PC-3 (cell line): Measurements from ENCODE around the gene OXCT2. TPM values are rescaled to one million over a fixed set of nuclear protein-coding genes. Genes with fewer than 3 reads are reported as not detected.
A peak's percentile ranks its signal among the peaks of the same experiment; 100 is the strongest.
"Not testable (repeated sequence)": the region's sequence is repeated elsewhere in the genome, so short reads cannot be mapped to it uniquely, and the experiment has no call there.

Experiments
- ATAC-seq: fragments of 200-7000 bp; cut with Tn5 transposase; 2 replicates; pipeline ENCODE4 v1.9.1; 2020; ENCODE audit warnings: mild to moderate bottlenecking, moderate library complexity
- BruUV-seq: library from RNA; stranded (reverse); fragments of 400-500 nt; replicated peaks from 2 replicates; lab custom pipeline; 2021; lab: Mats Ljungman, UMichigan
- CTCF ChIA-PET: fragments of 300-600 bp; sonication (Branson Sonifier 250); formaldehyde crosslinking; loops from one replicate; lab custom pipeline; 2022; ENCODE audit warnings: antibody characterized with exemption; lab: Charles Lee
- POLR2A ChIA-PET: fragments of 300-600 bp; sonication (Branson Sonifier 250); formaldehyde crosslinking; loops from one replicate; lab custom pipeline; 2022; ENCODE audit warnings: antibody characterized with exemption; ENCODE audit not compliant: unreplicated experiment; lab: Charles Lee
- DNase-seq: peaks from one replicate; pipeline ENCODE4 v3.0.0-alpha.2; 2015
- H2AFZ ChIP-seq: fragments of 300-600 bp; sonication (generic); 2 replicates; pipeline ENCODE4 v1.6.0; 2016; ENCODE audit warnings: antibody characterized with exemption, low read length
- H3F3A ChIP-seq: fragments of 300-600 bp; sonication (generic); one replicate; pipeline ENCODE4 v1.6.0; 2017; ENCODE audit warnings: antibody characterized with exemption, low read length, control low read depth, mild to moderate bottlenecking; ENCODE audit not compliant: unreplicated experiment
- H3K27ac ChIP-seq: fragments of 300-600 bp; sonication (generic); 2 replicates; pipeline ENCODE4 v1.5.1; 2016; ENCODE audit warnings: mild to moderate bottlenecking, low read length
- H3K27me3 ChIP-seq: fragments of 300-600 bp; sonication (generic); 2 replicates; pipeline ENCODE4 v1.6.1; 2016; ENCODE audit warnings: low read length, mixed read lengths
- H3K36me3 ChIP-seq: fragments of 300-600 bp; sonication (generic); 2 replicates; pipeline ENCODE4 v1.6.1; 2016; ENCODE audit warnings: low read depth, mixed run types, low read length, mixed read lengths
- H3K4me1 ChIP-seq: fragments of 300-600 bp; sonication (generic); 2 replicates; pipeline ENCODE4 v1.5.1; 2016; ENCODE audit warnings: low read length; ENCODE audit not compliant: insufficient read depth
- H3K4me2 ChIP-seq: fragments of 300-600 bp; sonication (generic); 2 replicates; pipeline ENCODE4 v1.6.0; 2016; ENCODE audit warnings: low read length
- H3K4me3 ChIP-seq: fragments of 300-600 bp; sonication (generic); 2 replicates; pipeline ENCODE4 v1.5.1; 2016; ENCODE audit warnings: mild to moderate bottlenecking, low read length, mixed read lengths
- H3K79me2 ChIP-seq: fragments of 300-600 bp; sonication (generic); 2 replicates; pipeline ENCODE4 v1.6.1; 2017; ENCODE audit warnings: low read length, mixed read lengths
- H3K9ac ChIP-seq: fragments of 300-600 bp; sonication (generic); 2 replicates; pipeline ENCODE4 v1.6.0; 2016; ENCODE audit warnings: mild to moderate bottlenecking, low read length
- H3K9me2 ChIP-seq: fragments of 300-600 bp; sonication (generic); replicated peaks from 2 replicates; pipeline ENCODE4 v1.6.1; 2016; ENCODE audit warnings: mixed run types, low read length, mixed read lengths
- H3K9me3 ChIP-seq: fragments of 300-600 bp; sonication (generic); 2 replicates; pipeline ENCODE4 v1.6.1; 2016; ENCODE audit warnings: low read length, mixed read lengths
- H4K20me1 ChIP-seq: fragments of 300-600 bp; sonication (generic); 2 replicates; pipeline ENCODE4 v1.6.1; 2016; ENCODE audit warnings: low read length, mixed read lengths
- CTCF ChIP-seq: fragments of 300-600 bp; sonication (generic); conservative IDR thresholded peaks from 2 replicates; pipeline ENCODE4 v1.5.1; 2017; ENCODE audit warnings: antibody characterized with exemption, low read depth, mild to moderate bottlenecking, low read length
- EZH2 ChIP-seq: fragments of 300-600 bp; sonication (generic); IDR thresholded peaks from one replicate; pipeline ENCODE4 v1.6.1; 2017; ENCODE audit warnings: antibody characterized with exemption, mild to moderate bottlenecking, low read length; ENCODE audit not compliant: unreplicated experiment
- EZH2phosphoT487 ChIP-seq: fragments of 300-600 bp; sonication (generic); IDR thresholded peaks from 2 replicates; pipeline ENCODE4 v1.6.1; 2018; ENCODE audit warnings: mild to moderate bottlenecking, antibody characterized with exemption, low read length, borderline replicate concordance
- intact Hi-C: fragments of 100-400 bp; cut with micrococcal nuclease; formaldehyde crosslinking; loops from 2 replicates; pipeline ENCODE4 v1.9.0; 2023
- total RNA-seq: library from RNA; depleted of rRNA; stranded (reverse); fragments of >200 nt; gene quantifications from 2 replicates; pipeline ENCODE4 v1.2.3, GENCODE V29; 2014

The OXCT2 gene
- total RNA-seq, 1 experiment from 2014 or later, result 0.98 TPM

GRCh38 chr1:39776886-39777285 lies 5.7 kb upstream of the OXCT2 start:
- no peaks in the 10 kb centered on the region for H3K27me3 ChIP-seq
- no peaks in the 10 kb centered on the region for H3K9me2 ChIP-seq
- no peak overlapping the region for H3K4me3 ChIP-seq
- H3K9me3 ChIP-seq, result no peaks in the 10 kb centered on the region
- intact Hi-C loops, result no loop called here
- H2AFZ ChIP-seq, result no peak overlapping the region
- CTCF ChIA-PET, result no interaction called here
- no peaks in the 10 kb centered on the region for H3K4me1 ChIP-seq
- H4K20me1 ChIP-seq, result no peaks in the 10 kb centered on the region
- no TSS peak for BruUV-seq
- no peaks in the 10 kb centered on the region for H3K79me2 ChIP-seq
- ATAC-seq (no peak), DNase-seq (no peak)
- H3K27ac ChIP-seq, result no peak overlapping the region
- H3K36me3 ChIP-seq, result no peaks in the 10 kb centered on the region
- no peak overlapping the region for H3K4me2 ChIP-seq
- H3F3A ChIP-seq, result no peaks in the 10 kb centered on the region
- TF ChIP-seq EZH2phosphoT487, result no peak
- no peak for TF ChIP-seq EZH2
- POLR2A ChIA-PET, result no interaction called here
- H3K9ac ChIP-seq, result no peak overlapping the region

- BruUV-seq, result no TSS peak
- Histone ChIP-seq H3K79me2 (no peaks in the 10 kb centered on the region), H3K36me3 (no peaks in the 10 kb centered on the region), H3K9ac (no peak overlapping the region), H3K4me3 (no peak overlapping the region), H2AFZ (no peak overlapping the region), H4K20me1 (no peaks in the 10 kb centered on the region), H3K4me1 (no peaks in the 10 kb centered on the region), H3K27me3 (no peaks in the 10 kb centered on the region), H3K9me2 (no peaks in the 10 kb centered on the region), H3F3A (no peaks in the 10 kb centered on the region), H3K27ac (no peak overlapping the region), H3K9me3 (no peaks in the 10 kb centered on the region), H3K4me2 (no peak overlapping the region)
- POLR2A ChIA-PET, result no interaction called here
- ATAC-seq (no peak), DNase-seq (no peak)
- CTCF ChIA-PET, result no interaction called here
- intact Hi-C loops, result no loop called here
- TF ChIP-seq EZH2 (no peak), CTCF (no peak), EZH2phosphoT487 (no peak)
Measured at GRCh38 chr1:39776400-39776713, 5.2 kb upstream of the OXCT2 start.

- H3K27me3 ChIP-seq, H3K9me2 ChIP-seq, intact Hi-C loops, H2AFZ ChIP-seq, H3K4me2 ChIP-seq, H3K9ac ChIP-seq, H3K79me2 ChIP-seq, H3K4me3 ChIP-seq, DNase-seq, CTCF ChIA-PET, H3K36me3 ChIP-seq, H3K27ac ChIP-seq, H3F3A ChIP-seq, H3K4me1 ChIP-seq, ATAC-seq, H3K9me3 ChIP-seq, H4K20me1 ChIP-seq, BruUV-seq: not testable (repeated sequence)
- POLR2A ChIA-PET, result interaction anchor here (0.6 kb wide), 1 partner anchor 345 kb away, joined by 4 read pairs; no protein-coding TSS in a partner anchor
Measured at GRCh38 chr1:39775676-39776399, 4.7 kb upstream of the OXCT2 start.

- H3K27me3 ChIP-seq, H3K4me2 ChIP-seq, CTCF ChIA-PET, H3K79me2 ChIP-seq, H2AFZ ChIP-seq, H4K20me1 ChIP-seq, DNase-seq, H3K9ac ChIP-seq, ATAC-seq, H3K36me3 ChIP-seq, H3K4me3 ChIP-seq, H3F3A ChIP-seq, BruUV-seq, H3K27ac ChIP-seq, H3K4me1 ChIP-seq, H3K9me2 ChIP-seq, intact Hi-C loops, H3K9me3 ChIP-seq: not testable (repeated sequence)
- POLR2A ChIA-PET, result interaction anchor here (0.6 kb wide), 1 partner anchor 346 kb away, joined by 4 read pairs; no protein-coding TSS in a partner anchor
Measured at GRCh38 chr1:39775141-39775540, 4.0 kb upstream of the OXCT2 start.

GRCh38 chr1:39773369-39773979 lies 2.3 kb upstream of the OXCT2 start:
- ATAC-seq, result peak; percentile 37; the same call in 1 of the 2 replicates
- DNase-seq, H2AFZ ChIP-seq, H3K9ac ChIP-seq, BruUV-seq, H3K4me3 ChIP-seq, CTCF ChIA-PET, H3K4me2 ChIP-seq, H3K27ac ChIP-seq, POLR2A ChIA-PET, H3F3A ChIP-seq, H3K9me2 ChIP-seq, H4K20me1 ChIP-seq, H3K27me3 ChIP-seq, H3K36me3 ChIP-seq, H3K79me2 ChIP-seq, H3K4me1 ChIP-seq, intact Hi-C loops, H3K9me3 ChIP-seq: not testable (repeated sequence)
